Activated naive CD4-positive, alpha-beta T cell treated with anti-CD3 and anti-CD28 coated beads, Interleukin-2, amount 10 ng/mL, durations not matched to agents 7 days and 5 days (primary cell): ENCODE measurements around the gene FBXL17.

Experiments used
- CTCF ChIA-PET: fragments of 350-600 bp; sonication (Branson Sonifier 250); formaldehyde crosslinking; loops from one replicate; lab custom pipeline; 2021; ENCODE audit warnings: antibody characterized with exemption; lab: Charles Lee
- DNase-seq: peaks from one replicate; pipeline ENCODE4 v3.0.0-alpha.2; 2020
- H3K27ac Mint-ChIP-seq: one replicate; pipeline ENCODE4 v1.8.0; 2021; ENCODE audit warnings: mild to moderate bottlenecking, moderate library complexity, mixed read lengths
- H3K27me3 Mint-ChIP-seq: one replicate; pipeline ENCODE4 v1.8.0; 2021; ENCODE audit warnings: mild to moderate bottlenecking, mixed read lengths
- H3K36me3 Mint-ChIP-seq: one replicate; pipeline ENCODE4 v1.8.0; 2021; ENCODE audit warnings: mixed read lengths
- H3K4me1 Mint-ChIP-seq: one replicate; pipeline ENCODE4 v1.8.0; 2021; ENCODE audit warnings: mixed read lengths
- H3K4me3 Mint-ChIP-seq: one replicate; pipeline ENCODE4 v1.8.0; 2021; ENCODE audit warnings: mild to moderate bottlenecking, moderate library complexity, mixed read lengths
- H3K9me3 Mint-ChIP-seq: one replicate; pipeline ENCODE4 v1.8.0; 2021; ENCODE audit warnings: mixed read lengths

Gene FBXL17

DNA sequence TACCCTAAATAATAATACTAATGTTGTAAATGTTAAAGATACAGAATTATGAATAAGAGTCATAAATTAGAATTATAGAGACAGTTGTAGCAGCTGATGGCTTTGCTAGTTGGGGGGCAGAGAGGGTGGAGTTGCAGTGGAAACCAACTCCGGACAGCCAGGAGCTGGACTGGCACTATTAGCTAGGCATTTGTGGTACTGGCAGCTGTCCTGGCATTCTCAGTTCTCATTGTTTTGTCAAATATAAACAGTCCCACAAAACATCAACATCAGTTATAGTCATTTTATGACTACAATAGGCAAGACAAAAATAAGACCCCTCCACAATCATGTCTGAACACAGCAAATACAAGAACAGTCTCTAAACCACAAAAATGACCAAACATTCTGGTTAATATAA lies 2.8 kb upstream of the FBXL17 start:
- Mint-ChIP-seq H3K36me3 (no peaks in the 10 kb centered on the region), H3K27me3 (peaks cover 3% of the 10 kb centered on the region), H3K4me3 (no peak overlapping the region), H3K27ac (no peak overlapping the region), H3K9me3 (no peaks in the 10 kb centered on the region), H3K4me1 (peaks cover 17% of the 10 kb centered on the region)
- DNase-seq, result no peak
- CTCF ChIA-PET, result no interaction called here

DNA sequence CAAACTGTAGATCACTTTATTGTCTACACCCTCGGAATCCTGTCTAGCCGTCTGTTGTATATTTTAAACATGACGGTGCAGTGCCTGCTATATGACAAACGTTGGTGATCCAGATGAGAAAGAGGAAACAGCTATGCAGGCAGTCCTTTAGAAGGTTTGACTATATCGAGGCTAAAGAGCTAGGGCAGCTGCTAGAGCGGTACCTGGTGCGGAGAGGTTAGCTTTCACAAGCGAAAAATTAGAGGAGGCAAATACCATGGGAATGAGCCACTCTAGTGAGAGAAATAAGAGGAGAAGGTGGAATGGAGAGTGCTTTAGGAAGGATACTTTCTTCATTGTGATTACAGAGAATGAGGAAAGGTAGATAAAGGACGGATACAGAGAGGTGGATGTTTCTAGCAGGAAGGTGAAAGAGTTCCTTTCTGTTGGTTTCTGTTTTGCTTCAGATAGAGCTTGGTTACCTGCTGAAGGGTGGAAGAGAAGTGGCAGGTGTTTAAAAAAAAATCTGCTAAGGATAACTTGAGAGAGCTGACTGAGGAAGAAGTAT lies 959 bp upstream of the FBXL17 start:
- Mint-ChIP-seq H3K9me3 (no peaks in the 10 kb centered on the region), H3K36me3 (peaks cover 5% of the 10 kb centered on the region), H3K27me3 (peaks cover 3% of the 10 kb centered on the region), H3K4me3 (peak overlapping the region; percentile 85), H3K27ac (peak overlapping the region; percentile 96), H3K4me1 (peaks cover 29% of the 10 kb centered on the region)
- peak; percentile 24 for DNase-seq
- CTCF ChIA-PET, result interaction anchor here (1.1 kb wide), 1 partner anchor 15 kb away, joined by 3 read pairs; no protein-coding TSS in a partner anchor

GRCh38 chr5:108381350-108381953 lies 446 bp downstream of the FBXL17 start:
- Mint-ChIP-seq H3K36me3 (peaks cover 11% of the 10 kb centered on the region), H3K27ac (peak overlapping the region; percentile 96), H3K9me3 (peaks cover 9% of the 10 kb centered on the region), H3K4me3 (peak overlapping the region; percentile 85), H3K4me1 (peaks cover 29% of the 10 kb centered on the region), H3K27me3 (peaks cover 3% of the 10 kb centered on the region)
- CTCF ChIA-PET, result no interaction called here
- DNase-seq, result peak; percentile 84

GRCh38 chr5:108380531-108381349 lies 1.2 kb downstream of the FBXL17 start:
- H3K4me3 Mint-ChIP-seq, result peak overlapping the region; percentile 86
- H3K27ac Mint-ChIP-seq, result peak overlapping the region; percentile 89
- CTCF ChIA-PET, result no interaction called here
- peaks cover 14% of the 10 kb centered on the region for H3K9me3 Mint-ChIP-seq
- H3K4me1 Mint-ChIP-seq, result peaks cover 29% of the 10 kb centered on the region
- H3K36me3 Mint-ChIP-seq, result peaks cover 16% of the 10 kb centered on the region
- H3K27me3 Mint-ChIP-seq, result peaks cover 3% of the 10 kb centered on the region
- peak; percentile 62 for DNase-seq

DNA sequence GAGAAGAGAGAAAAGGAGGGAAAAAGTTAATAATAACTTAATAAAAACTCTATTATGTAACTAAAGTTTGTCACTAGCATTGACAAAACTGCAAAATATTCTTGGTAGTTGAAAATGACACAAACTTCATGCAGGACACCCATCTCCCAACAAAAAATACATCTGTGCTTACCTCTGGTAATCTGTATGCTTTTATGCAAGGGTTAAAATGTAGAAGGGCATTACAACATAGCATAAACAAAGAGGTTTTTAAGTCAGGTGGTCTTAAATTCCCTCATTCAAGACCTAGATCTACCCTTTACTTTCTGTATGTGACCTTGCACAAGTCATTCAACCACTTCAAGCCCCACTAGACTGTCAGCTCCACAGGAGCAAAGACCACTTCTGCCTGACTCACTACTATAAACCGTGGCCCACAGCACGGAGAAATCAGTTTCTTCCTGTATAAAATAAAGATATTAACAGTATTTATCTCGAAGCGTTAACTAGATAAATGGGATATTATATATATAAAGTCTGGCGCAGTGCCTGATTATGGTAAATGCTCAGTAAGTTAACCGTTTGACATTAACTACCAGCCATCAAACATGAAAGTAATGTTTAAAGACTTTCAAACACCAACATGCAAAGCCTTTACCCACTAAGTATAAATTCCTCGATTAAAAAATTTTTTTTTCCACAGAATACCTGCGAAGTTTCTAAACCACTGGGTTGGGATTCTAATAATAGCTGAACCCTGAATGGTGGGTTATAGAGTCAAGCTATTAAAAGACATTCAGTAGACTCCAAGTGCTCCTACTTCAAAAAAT lies 2.0 kb downstream of the FBXL17 start:
- CTCF ChIA-PET, result no interaction called here
- H3K4me3 Mint-ChIP-seq, result peak overlapping the region; percentile 86
- H3K9me3 Mint-ChIP-seq, result peaks cover 20% of the 10 kb centered on the region
- H3K36me3 Mint-ChIP-seq, result peaks cover 22% of the 10 kb centered on the region
- H3K27ac Mint-ChIP-seq, result peak overlapping the region; percentile 89
- H3K4me1 Mint-ChIP-seq, result peaks cover 29% of the 10 kb centered on the region
- no peak for DNase-seq
- peaks cover 3% of the 10 kb centered on the region for H3K27me3 Mint-ChIP-seq

DNA sequence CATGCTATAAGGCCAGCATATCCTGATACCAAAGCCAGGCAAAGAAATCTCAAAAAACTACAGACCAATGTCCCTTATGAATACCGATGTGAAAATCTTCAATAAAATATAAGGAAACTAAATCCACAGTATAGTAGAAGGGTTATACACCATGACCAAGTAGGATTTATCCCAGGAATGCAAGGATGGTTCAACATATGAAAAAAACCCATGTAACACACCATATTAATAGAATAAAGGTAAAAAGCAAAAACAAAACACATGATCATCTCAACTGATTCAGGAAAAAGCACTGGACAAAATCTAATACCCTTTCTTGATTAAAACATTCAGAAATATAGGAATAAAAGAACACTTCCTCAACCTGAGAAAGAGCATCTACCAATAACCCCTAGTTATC lies 6.1 kb downstream of the FBXL17 start:
- H3K9me3 Mint-ChIP-seq, result peaks cover 43% of the 10 kb centered on the region
- CTCF ChIA-PET, result no interaction called here
- peaks cover 41% of the 10 kb centered on the region for H3K36me3 Mint-ChIP-seq

DNA sequence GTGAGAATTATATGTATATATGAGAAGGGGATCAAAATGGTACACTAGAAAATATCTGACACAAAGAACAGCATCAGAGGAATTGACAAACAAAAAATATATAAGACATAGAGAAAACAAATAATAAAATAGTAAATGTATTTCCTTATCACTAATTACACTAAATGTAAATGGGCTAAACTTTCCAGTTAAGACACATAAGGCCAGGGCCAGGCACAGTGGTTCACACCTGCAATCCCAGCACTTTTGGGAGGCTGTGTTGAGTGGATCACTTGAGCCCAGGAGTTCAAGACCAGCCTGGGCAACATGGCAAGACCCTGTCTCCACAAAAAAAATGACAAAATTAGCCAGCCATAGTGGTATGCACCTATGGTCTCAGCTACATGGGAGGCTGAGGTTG lies 8.5 kb downstream of the FBXL17 start:
- CTCF ChIA-PET, result no interaction called here
- H3K27ac Mint-ChIP-seq, result no peak overlapping the region
- H3K9me3 Mint-ChIP-seq, result peaks cover 43% of the 10 kb centered on the region
- peaks cover 38% of the 10 kb centered on the region for H3K36me3 Mint-ChIP-seq
- DNase-seq, result no peak
- H3K27me3 Mint-ChIP-seq, result no peaks in the 10 kb centered on the region
- H3K4me3 Mint-ChIP-seq, result no peak overlapping the region
- H3K4me1 Mint-ChIP-seq, result peaks cover under 1% of the 10 kb centered on the region

More for the DNA sequence above, 6.1 kb downstream of the FBXL17 start:
- Mint-ChIP-seq H3K27ac (no peak overlapping the region), H3K27me3 (no peaks in the 10 kb centered on the region), H3K4me1 (peaks cover 14% of the 10 kb centered on the region), H3K4me3 (no peak overlapping the region)
- no peak for DNase-seq

GRCh38 chr5:108372369-108372768 lies 9.5 kb downstream of the FBXL17 start:
- H3K36me3 Mint-ChIP-seq, result peaks cover 33% of the 10 kb centered on the region
- no peak overlapping the region for H3K4me3 Mint-ChIP-seq
- H3K27ac Mint-ChIP-seq, result no peak overlapping the region
- DNase-seq, result no peak
- no peaks in the 10 kb centered on the region for H3K4me1 Mint-ChIP-seq
- CTCF ChIA-PET, result no interaction called here
- H3K27me3 Mint-ChIP-seq, result no peaks in the 10 kb centered on the region
- peaks cover 40% of the 10 kb centered on the region for H3K9me3 Mint-ChIP-seq

GRCh38 chr5:108371263-108371662 lies 10.6 kb downstream of the FBXL17 start:
- H3K27me3 Mint-ChIP-seq, result no peaks in the 10 kb centered on the region
- no peaks in the 10 kb centered on the region for H3K4me1 Mint-ChIP-seq
- no peak overlapping the region for H3K27ac Mint-ChIP-seq
- no peak overlapping the region for H3K4me3 Mint-ChIP-seq
- peaks cover 34% of the 10 kb centered on the region for H3K9me3 Mint-ChIP-seq
- H3K36me3 Mint-ChIP-seq, result peaks cover 30% of the 10 kb centered on the region
- DNase-seq, result no peak
- CTCF ChIA-PET, result no interaction called here

GRCh38 chr5:108369167-108369566 lies 12.7 kb downstream of the FBXL17 start:
- CTCF ChIA-PET, result interaction anchor here (0.5 kb wide), 1 partner anchor 824 kb away, joined by 4 read pairs; no protein-coding TSS in a partner anchor
- H3K9me3 Mint-ChIP-seq, result peaks cover 15% of the 10 kb centered on the region
- no peak overlapping the region for H3K27ac Mint-ChIP-seq
- peaks cover 15% of the 10 kb centered on the region for H3K36me3 Mint-ChIP-seq
- no peaks in the 10 kb centered on the region for H3K4me1 Mint-ChIP-seq
- H3K4me3 Mint-ChIP-seq, result no peak overlapping the region
- no peak for DNase-seq
- H3K27me3 Mint-ChIP-seq, result no peaks in the 10 kb centered on the region

GRCh38 chr5:108367679-108368334 lies 14.1 kb downstream of the FBXL17 start:
- no peak overlapping the region for H3K27ac Mint-ChIP-seq
- CTCF ChIA-PET, result no interaction called here
- H3K9me3 Mint-ChIP-seq, result peaks cover 8% of the 10 kb centered on the region
- H3K36me3 Mint-ChIP-seq, result peaks cover 12% of the 10 kb centered on the region
- H3K4me1 Mint-ChIP-seq, result no peaks in the 10 kb centered on the region
- no peak overlapping the region for H3K4me3 Mint-ChIP-seq
- no peak for DNase-seq
- H3K27me3 Mint-ChIP-seq, result no peaks in the 10 kb centered on the region

DNA sequence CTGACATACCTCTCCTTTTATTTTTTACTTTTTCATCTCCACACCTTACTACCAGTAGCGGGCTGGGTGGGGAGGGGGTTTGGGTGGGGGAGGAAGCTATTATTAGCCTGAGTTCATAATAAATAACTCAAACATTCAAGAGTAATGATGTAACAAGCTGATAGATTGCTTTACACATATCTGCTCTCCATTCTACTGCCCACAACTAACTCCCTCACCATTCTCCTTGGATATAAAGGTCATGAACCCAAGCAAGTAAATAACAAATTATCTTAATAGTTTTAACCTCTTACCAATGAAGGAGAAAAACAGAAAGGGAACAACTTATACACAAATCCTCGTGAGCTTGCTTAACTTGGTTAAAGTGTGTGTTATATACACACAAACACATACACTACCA lies 15.4 kb downstream of the FBXL17 start:
- Mint-ChIP-seq H3K4me3 (no peak overlapping the region), H3K4me1 (no peaks in the 10 kb centered on the region), H3K36me3 (peaks cover 4% of the 10 kb centered on the region), H3K9me3 (no peaks in the 10 kb centered on the region), H3K27ac (no peak overlapping the region), H3K27me3 (no peaks in the 10 kb centered on the region)
- CTCF ChIA-PET, result no interaction called here
- no peak for DNase-seq

DNA sequence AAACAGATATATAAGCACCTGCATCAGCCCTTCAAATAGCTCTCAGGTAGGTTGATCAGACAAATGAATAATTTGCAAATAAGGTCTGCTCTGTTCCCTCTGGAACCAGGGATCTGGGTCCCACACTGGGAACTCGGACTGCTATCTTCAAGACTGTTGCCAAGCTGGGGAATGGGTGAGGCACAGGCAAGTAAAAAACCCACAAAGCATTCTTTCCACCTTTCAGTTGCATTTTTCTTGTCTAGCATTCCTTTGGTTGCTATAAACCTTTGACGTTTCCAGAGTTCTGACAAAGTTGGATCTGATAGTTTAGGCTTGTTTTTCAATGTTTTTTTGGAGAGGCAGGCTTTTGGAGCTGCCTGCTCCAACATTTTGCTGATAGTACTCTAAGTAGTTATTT lies 20.1 kb downstream of the FBXL17 start:
- Mint-ChIP-seq H3K9me3 (no peaks in the 10 kb centered on the region), H3K27me3 (no peaks in the 10 kb centered on the region), H3K4me1 (no peaks in the 10 kb centered on the region), H3K4me3 (no peak overlapping the region), H3K27ac (no peak overlapping the region), H3K36me3 (peaks cover 10% of the 10 kb centered on the region)
- CTCF ChIA-PET, result no interaction called here
- no peak for DNase-seq

DNA sequence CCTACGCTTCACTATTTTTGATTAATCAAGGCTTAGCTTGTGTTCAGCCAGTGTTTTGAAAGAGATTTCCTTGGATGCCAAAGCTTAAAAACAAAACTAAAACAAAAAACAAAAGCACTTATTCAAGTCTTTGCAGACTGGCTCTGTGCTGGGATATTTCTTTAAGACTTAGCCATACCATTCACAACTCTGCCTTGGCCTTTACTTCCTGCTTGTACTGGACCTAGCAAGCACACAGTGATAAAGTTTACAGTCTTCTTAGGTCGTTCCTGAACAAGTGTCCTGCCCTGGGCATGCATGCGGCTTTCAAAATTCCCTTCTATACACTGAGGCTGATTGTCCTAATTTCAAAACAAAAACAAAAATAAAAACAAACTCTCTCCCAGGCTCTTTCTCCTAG lies 20.7 kb downstream of the FBXL17 start:
- H3K36me3 Mint-ChIP-seq, result peaks cover 10% of the 10 kb centered on the region
- no peaks in the 10 kb centered on the region for H3K27me3 Mint-ChIP-seq
- CTCF ChIA-PET, result no interaction called here
- H3K4me1 Mint-ChIP-seq, result no peaks in the 10 kb centered on the region
- no peak overlapping the region for H3K4me3 Mint-ChIP-seq
- H3K9me3 Mint-ChIP-seq, result no peaks in the 10 kb centered on the region
- DNase-seq, result no peak
- H3K27ac Mint-ChIP-seq, result no peak overlapping the region
